Heart left ventricle (tissue), 16 donors: Measurements from ENCODE around the gene AFDN. TPM values are rescaled to one million over a fixed set of nuclear protein-coding genes. Genes with fewer than 3 reads are reported as not detected.

Experiments
- ATAC-seq, 4 donors: fragments of 200-7000 bp; cut with Tn5 transposase; one replicate each; pipeline ENCODE4 v1.9.1; 2020 to 2022; ENCODE audit warnings: moderate library complexity in 4 of 4, mild to moderate bottlenecking in 3 of 4, moderate number of reproducible peaks in 1 of 4
- DNase-seq, 5 donors: peaks; one replicate each; pipeline ENCODE4 v3.0.0-alpha.2; 2020
- H3K27ac ChIP-seq, 12 donors: fragments of 200-600 bp; sonication (generic) in 4 of 12; one replicate each; pipeline versions ENCODE4 v1.5.0 to v1.8.0; 2016 to 2022; ENCODE audit warnings: mild to moderate bottlenecking in 2 of 12
- H3K27me3 ChIP-seq, 9 donors: fragments of 200-600 bp; sonication (generic) in 2 of 9; one replicate each; pipeline versions ENCODE4 v1.5.1 to v1.8.0; 2016 to 2022; ENCODE audit warnings: mild to moderate bottlenecking in 3 of 9
- H3K36me3 ChIP-seq, 9 donors: fragments of 200-600 bp; sonication (generic) in 2 of 9; one replicate each; pipeline versions ENCODE4 v1.5.0 to v1.8.0; 2018 to 2022; ENCODE audit warnings: mild to moderate bottlenecking in 2 of 9
- H3K4me1 ChIP-seq, 12 donors: fragments of 200-600 bp; sonication (generic) in 4 of 12; one replicate each; pipeline versions ENCODE4 v1.5.0 to v1.8.0; 2016 to 2022; ENCODE audit warnings: mild to moderate bottlenecking in 3 of 12
- H3K4me3 ChIP-seq, 12 donors: fragments of 200-600 bp; sonication (generic) in 4 of 12; one replicate each; pipeline versions ENCODE4 v1.5.0 to v1.8.0; 2017 to 2022; ENCODE audit warnings: mild to moderate bottlenecking in 9 of 12, moderate library complexity in 4 of 12
- H3K9me3 ChIP-seq, 12 donors: fragments of 200-600 bp; sonication (generic) in 4 of 12; one replicate each; pipeline versions ENCODE4 v1.5.0 to v1.8.0; 2016 to 2022; ENCODE audit warnings: mild to moderate bottlenecking in 1 of 12
- POLR2A ChIP-seq, 2 donors: fragments of 450-650 bp; IDR thresholded peaks; one replicate each; pipeline ENCODE4 v1.6.1; 2017; ENCODE audit warnings: antibody characterized with exemption in 2 of 2, mild to moderate bottlenecking in 2 of 2, moderate library complexity in 2 of 2
- WGBS, 4 donors: extraction: QIAGEN DNeasy Blood & Tissue Kit in 2 of 4; methylation state at CpG; one replicate each; pipeline versions ENCODE4 v1.1.5 to v1.1.7; 2013 to 2018; 5-methylcytosine and 5-hydroxymethylcytosine counted together
- intact Hi-C, 10 donors: fragments of 100-400 bp; cut with DNase I; formaldehyde crosslinking; loops; one replicate each; pipeline versions ENCODE4 v1.11.1 to v1.14.2; 2022
- polyA plus RNA-seq, 2 donors: library from polyadenylated mRNA; stranded (reverse); fragments of 200-250 nt; gene quantifications; one replicate each; pipeline ENCODE4 v1.2.3, GENCODE V29; 2013
- total RNA-seq, 9 donors: library from RNA; depleted of rRNA in 2 of 9; stranded (reverse); fragments of >200 nt in 2 of 9; fragmentation: NEBNext Ultra II Directional in 3 of 9; extraction: Animal tissue kit (Norgen Biotek cat#: 25700) in 3 of 9; gene quantifications; one replicate each; pipeline versions ENCODE4 v1.1.0 to v1.2.4, GENCODE V29; 2016 to 2023
- TF ChIP-seq, protein P1 (sequence below), 12 donors: fragments of 200-600 bp; sonication (generic) in 4 of 12; IDR thresholded peaks; one replicate each; pipeline versions ENCODE4 v1.5.0 to v1.8.0; 2018 to 2022; ENCODE audit warnings: antibody characterized with exemption in 12 of 12, mild to moderate bottlenecking in 5 of 12
- donor health status: ischemic (EF 13 %, LVEDD 7.1; RV severe dilation, severe dysfunction).
- donor health status: healthy with polysubstance abuse.
- donor health status: DM: no; HTN: yes; CAD: no.
- donor health status: DM: no; HTN: no; CAD: no.
- donor health status: ischemic (EF 25% LVEDD 6.9; RV normal size, moderate dysfunction).
- donor health status: ischemic (EF 25% LVEDD 5.7; RV mildly dilated, moderate dysfunction).
- donor health status: healthy.
- donor health status: DM: yes; HTN: yes; CAD: no.
- donor health status: ischemic (EF 35%, LVEDD 5.7; RV mildly dilated, moderate dysfunction).
- donor health status: nonischemic (EF 11% LVEDD 7.7; RV severe dilation, severe dysfunction).
- donor health status: DM: yes; HTN: yes; CAD: no.
- donor health status: PGD.
- donor health status: ischemic (EF 29% LVEDD 5.4; RV normal size, mild dysfunction).
- donor health status: nonischemic (EF 23%, LVEDD 6.1; RV moderate dilation, normal function).

AFDN gene
- total and polyA plus RNA-seq, 11 donors, result 27.6 to 100 (median 50.4) TPM

DNA sequence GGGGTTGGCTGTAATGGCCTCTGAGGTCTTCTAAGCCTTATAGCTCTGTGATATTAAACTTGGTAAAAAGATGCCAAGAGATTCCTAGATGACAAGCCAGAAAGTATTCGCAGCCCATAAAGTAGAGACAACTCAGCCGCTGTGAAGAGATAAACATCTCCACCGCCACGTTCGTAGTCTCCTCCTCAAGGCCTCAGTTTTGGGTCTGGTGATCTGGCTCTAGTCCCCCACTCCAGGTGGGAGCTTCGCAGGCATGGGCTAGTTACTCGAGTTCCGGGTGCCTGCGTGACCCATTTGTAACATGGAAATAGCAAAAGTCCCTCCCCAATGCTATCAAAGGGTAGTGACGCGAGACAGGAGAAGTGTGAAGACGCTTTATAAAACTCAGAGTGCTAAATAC lies 28.3 kb upstream of the AFDN start:
- H3K27me3 ChIP-seq, result peaks cover 0 to 27% (median 0%) of the 10 kb centered on the region in 9 donors
- H3K9me3 ChIP-seq, result no peaks in the 10 kb centered on the region
- intact Hi-C loops, result loop anchor here in 1 of 10 donors (10.0 kb wide), 1 partner anchor 104 kb away; no protein-coding TSS in a partner anchor
- WGBS, 4 donors, result 80 to 95% (median 86%) methylated on average over 12 of the region's 12 CpGs
- H3K27ac ChIP-seq, result no peak overlapping the region
- H3K36me3 ChIP-seq, result no peaks in the 10 kb centered on the region
- no peak for TF ChIP-seq POLR2A (IDR thresholded peaks at IDR 0.05)
- TF ChIP-seq, protein P1, sequence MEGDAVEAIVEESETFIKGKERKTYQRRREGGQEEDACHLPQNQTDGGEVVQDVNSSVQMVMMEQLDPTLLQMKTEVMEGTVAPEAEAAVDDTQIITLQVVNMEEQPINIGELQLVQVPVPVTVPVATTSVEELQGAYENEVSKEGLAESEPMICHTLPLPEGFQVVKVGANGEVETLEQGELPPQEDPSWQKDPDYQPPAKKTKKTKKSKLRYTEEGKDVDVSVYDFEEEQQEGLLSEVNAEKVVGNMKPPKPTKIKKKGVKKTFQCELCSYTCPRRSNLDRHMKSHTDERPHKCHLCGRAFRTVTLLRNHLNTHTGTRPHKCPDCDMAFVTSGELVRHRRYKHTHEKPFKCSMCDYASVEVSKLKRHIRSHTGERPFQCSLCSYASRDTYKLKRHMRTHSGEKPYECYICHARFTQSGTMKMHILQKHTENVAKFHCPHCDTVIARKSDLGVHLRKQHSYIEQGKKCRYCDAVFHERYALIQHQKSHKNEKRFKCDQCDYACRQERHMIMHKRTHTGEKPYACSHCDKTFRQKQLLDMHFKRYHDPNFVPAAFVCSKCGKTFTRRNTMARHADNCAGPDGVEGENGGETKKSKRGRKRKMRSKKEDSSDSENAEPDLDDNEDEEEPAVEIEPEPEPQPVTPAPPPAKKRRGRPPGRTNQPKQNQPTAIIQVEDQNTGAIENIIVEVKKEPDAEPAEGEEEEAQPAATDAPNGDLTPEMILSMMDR (IDR thresholded peaks at IDR 0.05), result no peak
- H3K4me1 ChIP-seq, result peaks cover 0 to 23% (median 9%) of the 10 kb centered on the region in 12 donors
- H3K4me3 ChIP-seq, result no peak overlapping the region
- ATAC-seq (no peak), DNase-seq (no peak)

DNA sequence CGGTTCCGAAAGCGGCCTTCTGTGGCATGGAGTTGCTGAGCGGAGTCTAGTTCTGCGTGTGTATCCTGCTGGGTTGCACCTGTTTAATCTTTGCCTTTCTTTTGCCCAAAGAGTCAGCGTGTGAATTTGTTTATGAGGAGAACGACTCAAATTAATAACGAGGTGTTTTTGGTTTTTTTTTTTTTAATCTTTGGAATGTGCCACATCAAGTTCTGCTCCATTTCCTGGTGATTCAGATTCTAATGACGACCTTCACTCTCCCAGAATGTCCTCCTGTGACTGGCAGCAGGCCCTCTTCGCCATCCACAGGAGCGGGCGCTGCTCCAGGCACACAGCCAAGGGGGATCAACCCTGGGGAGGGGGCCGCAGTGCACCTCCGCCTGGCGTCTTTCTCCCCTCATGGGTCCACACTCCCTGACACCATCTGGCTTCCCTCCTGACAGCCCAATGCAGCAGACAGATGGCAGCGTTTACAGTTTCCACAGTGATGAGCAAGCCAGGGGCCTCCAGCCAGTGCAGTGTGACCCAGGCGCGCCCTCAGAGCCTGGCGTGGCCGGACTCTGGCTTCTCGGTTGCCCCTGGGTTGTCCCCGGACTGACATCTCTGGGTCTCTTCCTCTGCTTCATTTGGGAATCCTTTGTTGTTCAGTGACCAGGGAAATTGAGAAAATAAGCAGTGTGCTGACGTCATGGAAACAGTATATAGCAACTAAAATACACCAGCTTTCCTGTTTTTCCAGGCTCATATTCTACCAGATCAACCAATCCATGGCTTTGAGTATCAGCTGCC lies 27.5 kb upstream of the AFDN start:
- WGBS, 4 donors, result 55 to 62% (median 59%) methylated on average over 23 of the region's 23 CpGs
- peaks cover 0 to 27% (median 0%) of the 10 kb centered on the region in 9 donors for H3K27me3 ChIP-seq
- no peak for DNase-seq
- H3K4me3 ChIP-seq, result no peak overlapping the region
- peaks cover 0 to 23% (median 9%) of the 10 kb centered on the region in 12 donors for H3K4me1 ChIP-seq
- no peaks in the 10 kb centered on the region for H3K36me3 ChIP-seq
- H3K27ac ChIP-seq, result no peak overlapping the region
- no peaks in the 10 kb centered on the region for H3K9me3 ChIP-seq
- intact Hi-C loops, result loop anchor here in 1 of 10 donors (10.0 kb wide), 1 partner anchor 104 kb away; no protein-coding TSS in a partner anchor
- peak in 3 of 4 donors; percentile 49 to 67 (median 66) for ATAC-seq
- no peak for TF ChIP-seq POLR2A (IDR thresholded peaks at IDR 0.05)
- TF ChIP-seq, protein P1 (IDR thresholded peaks at IDR 0.05), result peak in 1 of 12 donors; percentile 22

DNA sequence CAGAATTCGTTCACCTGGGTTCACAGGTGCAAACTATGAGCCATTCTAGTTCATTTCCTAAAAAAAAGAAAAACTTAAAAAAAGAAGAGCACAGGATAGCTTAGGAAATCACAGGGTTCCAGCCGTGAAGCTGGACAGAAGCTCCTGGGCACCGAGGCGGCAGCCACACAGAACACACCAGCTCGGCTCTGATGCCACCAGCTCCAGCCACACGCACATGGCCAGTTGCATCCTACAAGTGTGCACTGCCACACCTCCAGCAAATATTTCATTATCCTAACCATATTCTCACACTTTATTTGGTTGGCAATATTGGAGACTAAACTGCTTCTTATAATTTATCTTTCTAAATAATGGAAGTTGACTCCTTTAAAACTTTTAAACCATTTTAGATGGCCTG lies 26.2 kb upstream of the AFDN start:
- 81 to 97% (median 86%) methylated on average over 6 of the region's 6 CpGs for WGBS, 4 donors
- ATAC-seq, result no peak
- H3K27ac ChIP-seq, result no peak overlapping the region
- H3K27me3 ChIP-seq, result peaks cover 0 to 18% (median 0%) of the 10 kb centered on the region in 9 donors
- TF ChIP-seq, protein P1 (IDR thresholded peaks at IDR 0.05), result no peak
- no peak for TF ChIP-seq POLR2A (IDR thresholded peaks at IDR 0.05)
- H3K4me1 ChIP-seq, result peaks cover 0 to 22% (median 8%) of the 10 kb centered on the region in 12 donors
- intact Hi-C loops, result no loop called here
- H3K4me3 ChIP-seq, result no peak overlapping the region
- H3K9me3 ChIP-seq, result no peaks in the 10 kb centered on the region
- H3K36me3 ChIP-seq, result no peaks in the 10 kb centered on the region
- DNase-seq, result no peak

DNA sequence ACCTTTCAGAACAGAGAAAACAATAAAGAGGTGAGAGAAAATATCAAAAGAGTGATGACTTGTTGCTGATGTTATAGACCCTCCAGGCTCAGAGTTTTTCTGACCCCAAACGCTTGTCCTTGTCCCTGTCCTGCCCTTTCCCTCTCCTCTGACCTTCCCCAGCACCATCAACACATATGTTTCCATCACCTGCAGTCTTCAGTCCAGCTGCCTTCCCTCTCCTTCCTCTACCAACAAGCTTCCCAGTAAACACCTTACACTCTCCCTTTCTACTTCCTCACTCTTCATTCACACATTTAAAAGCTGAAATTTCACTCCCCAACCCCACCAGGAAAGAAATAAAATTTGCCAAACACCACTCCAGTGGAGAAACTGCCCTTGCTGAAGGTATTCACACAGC lies 25.4 kb upstream of the AFDN start:
- ATAC-seq, result no peak
- TF ChIP-seq, protein P1 (IDR thresholded peaks at IDR 0.05), result no peak
- no peak for TF ChIP-seq POLR2A (IDR thresholded peaks at IDR 0.05)

More for the DNA sequence above, 25.4 kb upstream of the AFDN start:
- Histone ChIP-seq H3K9me3 (no peaks in the 10 kb centered on the region), H3K4me3 (no peak overlapping the region), H3K27ac (no peak overlapping the region), H3K36me3 (no peaks in the 10 kb centered on the region), H3K4me1 (peaks cover 0 to 17% (median 5%) of the 10 kb centered on the region in 12 donors), H3K27me3 (peaks cover 0 to 11% (median 0%) of the 10 kb centered on the region in 9 donors)
- intact Hi-C loops, result no loop called here
- no peak for DNase-seq
- 63 to 66% (median 65%) methylated on average over 1 of the region's 1 CpG for WGBS, 4 donors
